Neutrophil (primary cell): Measurements from ENCODE around the gene TKTL1.
A peak's percentile ranks its signal among the peaks of the same experiment; 100 is the strongest.

ENCODE experiments used
- H3K27ac ChIP-seq: fragments of 200-600 bp; sonication (generic); 2 replicates; pipeline ENCODE4 v1.5.1; 2016; ENCODE audit warnings: mild to moderate bottlenecking, moderate library complexity
- H3K27me3 ChIP-seq: fragments of 200-600 bp; sonication (generic); 2 replicates; pipeline ENCODE4 v1.6.0; 2016; ENCODE audit warnings: mild to moderate bottlenecking
- H3K36me3 ChIP-seq: fragments of 200-600 bp; sonication (generic); 2 replicates; pipeline ENCODE4 v1.5.1; 2017
- H3K4me1 ChIP-seq, 2 experiments: fragments of 200-600 bp in 1 of 2; sonication (generic) in 1 of 2; 1 replicate in 1 of 2; 2 replicates in 1 of 2; pipeline versions ENCODE4 v1.5.1 to v1.6.1; 2013 to 2016; ENCODE audit warnings: low read depth in 1 of 2, low read length in 1 of 2, mild to moderate bottlenecking in 1 of 2, moderate library complexity in 1 of 2; ENCODE audit not compliant: control insufficient read depth in 1 of 2, insufficient read depth in 1 of 2
- H3K4me3 ChIP-seq, 2 experiments: fragments of 200-600 bp in 1 of 2; sonication (generic) in 1 of 2; 1 replicate in 1 of 2; 2 replicates in 1 of 2; pipeline ENCODE4 v1.5.1; 2013 to 2016; ENCODE audit warnings: low read depth in 1 of 2, low read length in 1 of 2, mild to moderate bottlenecking in 1 of 2, moderate library complexity in 1 of 2
- H3K9me3 ChIP-seq: fragments of 200-600 bp; sonication (generic); 2 replicates; pipeline ENCODE4 v1.5.1; 2016
- TF ChIP-seq, protein P1 (sequence below): fragments of 200-600 bp; sonication (generic); IDR thresholded peaks from 2 replicates; pipeline ENCODE4 v1.5.1; 2016; ENCODE audit warnings: antibody characterized with exemption

TKTL1 gene

GRCh38 chrX:154369449-154370299, 74.1 kb downstream of the TKTL1 start:
- Histone ChIP-seq H3K4me3 (peak overlapping the region; percentile 73 to 91), H3K4me1 (peaks cover 45 to 51% of the 10 kb centered on the region in 2 experiments), H3K36me3 (peaks cover 33% of the 10 kb centered on the region), H3K27ac (peak overlapping the region; percentile 97), H3K9me3 (no peaks in the 10 kb centered on the region), H3K27me3 (no peaks in the 10 kb centered on the region)
- TF ChIP-seq, protein P1, sequence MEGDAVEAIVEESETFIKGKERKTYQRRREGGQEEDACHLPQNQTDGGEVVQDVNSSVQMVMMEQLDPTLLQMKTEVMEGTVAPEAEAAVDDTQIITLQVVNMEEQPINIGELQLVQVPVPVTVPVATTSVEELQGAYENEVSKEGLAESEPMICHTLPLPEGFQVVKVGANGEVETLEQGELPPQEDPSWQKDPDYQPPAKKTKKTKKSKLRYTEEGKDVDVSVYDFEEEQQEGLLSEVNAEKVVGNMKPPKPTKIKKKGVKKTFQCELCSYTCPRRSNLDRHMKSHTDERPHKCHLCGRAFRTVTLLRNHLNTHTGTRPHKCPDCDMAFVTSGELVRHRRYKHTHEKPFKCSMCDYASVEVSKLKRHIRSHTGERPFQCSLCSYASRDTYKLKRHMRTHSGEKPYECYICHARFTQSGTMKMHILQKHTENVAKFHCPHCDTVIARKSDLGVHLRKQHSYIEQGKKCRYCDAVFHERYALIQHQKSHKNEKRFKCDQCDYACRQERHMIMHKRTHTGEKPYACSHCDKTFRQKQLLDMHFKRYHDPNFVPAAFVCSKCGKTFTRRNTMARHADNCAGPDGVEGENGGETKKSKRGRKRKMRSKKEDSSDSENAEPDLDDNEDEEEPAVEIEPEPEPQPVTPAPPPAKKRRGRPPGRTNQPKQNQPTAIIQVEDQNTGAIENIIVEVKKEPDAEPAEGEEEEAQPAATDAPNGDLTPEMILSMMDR: no peak

GRCh38 chrX:154370300-154371016, 74.9 kb downstream of the TKTL1 start:
- TF ChIP-seq, protein P1: no peak
- Histone ChIP-seq H3K27me3 (no peaks in the 10 kb centered on the region), H3K4me1 (peaks cover 48 to 53% of the 10 kb centered on the region in 2 experiments)

GRCh38 chrX:154371017-154371788, 75.6 kb downstream of the TKTL1 start:
- Histone ChIP-seq H3K9me3 (no peaks in the 10 kb centered on the region), H3K27me3 (no peaks in the 10 kb centered on the region), H3K27ac (peak overlapping the region; percentile 97), H3K36me3 (peaks cover 18% of the 10 kb centered on the region), H3K4me3 (peak overlapping the region; percentile 73 to 91), H3K4me1 (peaks cover 48 to 53% of the 10 kb centered on the region in 2 experiments)
- TF ChIP-seq, protein P1: no peak

More at GRCh38 chrX:154370300-154371016, 74.9 kb downstream of the TKTL1 start:
- peaks cover 25% of the 10 kb centered on the region for H3K36me3 ChIP-seq
- H3K27ac ChIP-seq: peak overlapping the region; percentile 97
- H3K4me3 ChIP-seq: peak overlapping the region; percentile 73 to 91
- H3K9me3 ChIP-seq: no peaks in the 10 kb centered on the region

DNA sequence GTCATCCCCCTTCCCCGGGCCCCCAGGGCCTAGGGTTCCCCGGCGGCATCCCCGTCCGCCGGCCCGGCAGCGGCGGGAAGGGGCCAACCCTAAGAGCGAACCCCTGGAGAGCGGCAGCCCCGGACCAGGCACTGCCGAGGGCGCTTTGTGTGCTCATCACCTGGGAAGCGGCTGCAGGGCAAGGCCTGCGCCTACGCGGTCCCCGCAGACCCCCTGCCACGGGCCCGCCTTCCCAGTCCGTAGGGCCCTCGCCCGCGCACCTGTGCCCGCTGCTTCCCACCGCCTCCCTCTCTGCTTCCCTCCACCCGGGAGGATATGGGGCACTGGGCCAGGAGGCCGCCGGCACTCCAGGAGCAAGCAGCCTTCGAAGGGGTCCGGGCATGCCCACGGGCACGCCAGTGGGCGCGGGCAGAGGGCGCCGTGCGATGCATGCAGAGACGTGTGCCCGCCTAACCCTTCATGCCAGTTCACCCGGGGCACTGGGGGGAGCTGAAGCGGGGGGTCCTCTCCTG, 76.2 kb downstream of the TKTL1 start:
- peaks cover 48 to 52% of the 10 kb centered on the region in 2 experiments for H3K4me1 ChIP-seq
- H3K36me3 ChIP-seq: peaks cover 12% of the 10 kb centered on the region
- peak overlapping the region; percentile 97 for H3K27ac ChIP-seq
- peak overlapping the region; percentile 73 to 91 for H3K4me3 ChIP-seq
- no peaks in the 10 kb centered on the region for H3K9me3 ChIP-seq
- TF ChIP-seq, protein P1: no peak
- H3K27me3 ChIP-seq: no peaks in the 10 kb centered on the region

DNA sequence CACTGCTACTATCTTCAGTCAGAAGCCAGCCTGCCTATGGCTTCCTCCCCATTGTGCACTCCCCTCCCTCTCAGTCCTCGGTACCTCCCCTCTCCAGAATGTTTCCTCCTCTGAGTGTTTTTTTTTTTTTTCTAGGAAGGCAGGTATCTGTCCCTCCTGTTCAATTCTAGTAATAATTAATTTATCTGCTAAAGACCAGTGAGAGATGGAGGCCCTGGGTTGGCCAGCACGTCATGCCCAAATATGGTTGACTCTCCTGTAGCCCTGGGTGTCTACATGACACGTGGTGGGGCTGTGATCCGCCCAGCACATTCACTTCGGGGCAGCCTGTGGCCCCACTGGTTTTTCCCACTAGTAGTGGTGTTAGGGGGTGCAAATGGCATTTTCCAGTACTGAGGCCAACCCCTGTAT, 77.0 kb downstream of the TKTL1 start:
- peak overlapping the region in 1 of 2 experiments; percentile 91 for H3K4me3 ChIP-seq
- TF ChIP-seq, protein P1: no peak
- H3K4me1 ChIP-seq: peaks cover 50 to 51% of the 10 kb centered on the region in 2 experiments
- no peaks in the 10 kb centered on the region for H3K9me3 ChIP-seq
- no peaks in the 10 kb centered on the region for H3K27me3 ChIP-seq
- H3K36me3 ChIP-seq: peaks cover 4% of the 10 kb centered on the region
- peak overlapping the region; percentile 97 for H3K27ac ChIP-seq
